OCI-LY3 (cell line): ENCODE measurements around the gene AMBRA1.

ENCODE experiments used
- CTCF ChIP-seq: fragments of 200-600, 300-600 bp; sonication (generic); IDR thresholded peaks from 2 replicates; pipeline ENCODE4 v1.5.1; 2014; ENCODE audit warnings: antibody characterized with exemption, low read length, low read depth
- EZH2phosphoT487 ChIP-seq: fragments of 200-600 bp; shearing (Covaris generic); IDR thresholded peaks from 2 replicates; pipeline ENCODE4 v1.6.1; 2018; ENCODE audit warnings: antibody characterized with exemption, mixed run types, low read depth

GRCh38 chr11:46391186-46391577 is 202.6 kb downstream of the AMBRA1 start:
- TF ChIP-seq CTCF (no peak), EZH2phosphoT487 (no peak)
